ENCODE data around the gene DUS2.
"Not testable (repeated sequence)": the region's sequence is repeated elsewhere in the genome, so short reads cannot be mapped to it uniquely, and the experiment has no call there.

The DUS2 gene

GRCh38 chr16:68022728-68023537 is at the start of gene DUS2, which contains the start of gene DDX28:
TSS of gene DUS2 (plus strand) at chr16:68023284. CDS start at chr16:68038024, 14,740 bp downstream.
TSS of gene DDX28 (minus strand) at chr16:68023232. CDS start at chr16:68023202, 30 bp downstream.
- DNase-seq: peak; percentile 97

DNA sequence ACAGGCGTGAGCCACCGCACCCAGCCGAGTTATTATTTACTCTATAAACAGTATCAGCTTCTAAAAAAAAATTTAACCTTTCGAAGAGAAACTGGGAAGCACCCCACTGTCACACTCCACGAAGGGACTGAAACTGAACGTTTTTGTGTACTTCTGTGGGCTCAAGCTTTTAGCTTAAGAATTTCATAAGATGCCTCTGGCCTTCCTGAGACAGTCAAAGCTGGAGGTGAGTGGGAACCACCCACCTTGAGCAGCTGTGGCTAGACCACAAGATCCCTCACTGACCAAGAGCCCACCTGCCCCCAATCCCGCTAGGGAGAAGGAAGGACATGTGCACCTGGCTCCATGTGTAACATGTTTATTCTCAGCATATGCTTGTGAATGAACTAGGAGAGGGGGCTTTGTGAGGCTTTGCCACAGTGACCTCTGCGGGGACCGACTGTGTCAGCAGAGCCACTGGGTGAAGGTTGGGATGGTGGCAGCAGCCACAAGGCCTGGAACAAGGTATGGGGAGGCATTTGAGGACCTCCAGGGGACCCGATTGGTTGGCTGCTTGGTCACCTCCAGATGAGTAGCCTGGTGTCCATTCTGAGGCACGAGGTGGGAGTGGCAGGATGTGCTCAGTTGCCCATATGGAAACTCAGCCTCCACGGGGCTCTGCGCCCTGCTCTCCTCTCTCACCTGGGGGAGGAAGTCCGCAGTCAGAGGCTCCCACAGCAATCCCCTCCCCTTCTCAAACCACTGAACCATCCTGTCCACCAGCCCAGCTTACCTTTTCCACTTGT is 47.6 kb upstream of the DUS2 start:
- no peak for DNase-seq

DNA sequence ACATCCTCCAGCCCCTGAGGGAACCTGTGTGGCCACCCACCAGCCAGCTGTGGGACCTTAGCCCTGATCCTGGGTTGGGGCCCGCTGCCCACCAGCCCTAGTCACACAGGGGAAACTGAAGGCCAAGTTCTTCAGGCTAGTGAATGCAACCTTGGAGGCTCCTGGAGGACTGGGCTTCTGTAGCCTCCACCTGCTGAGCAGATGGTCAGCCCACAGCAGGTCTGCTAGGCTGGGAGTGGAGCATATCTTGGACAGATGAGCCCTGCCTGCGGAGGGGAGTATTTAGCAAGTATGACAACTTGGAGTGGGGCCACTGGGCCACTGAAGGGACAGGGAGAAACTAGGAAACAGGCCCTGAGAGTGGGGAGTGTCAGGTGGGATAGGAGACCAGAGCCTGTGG is 46.9 kb upstream of the DUS2 start:
- no peak for DNase-seq

GRCh38 chr16:67977005-67977404 is 46.1 kb upstream of the DUS2 start:
- no peak for DNase-seq

- no peak for DNase-seq
These were observed 45.4 kb upstream of the DUS2 start for GRCh38 chr16:67977469-67978227.

GRCh38 chr16:67979955-67980678 is 43.0 kb upstream of the DUS2 start, which contains the start of gene DPEP3:
TSS of gene DPEP3 (minus strand) at chr16:67980499. CDS start at chr16:67980380, 119 bp downstream.
- DNase-seq: no peak

GRCh38 chr16:67982011-67982696 is 40.9 kb upstream of the DUS2 start:
- DNase-seq: no peak

DNA sequence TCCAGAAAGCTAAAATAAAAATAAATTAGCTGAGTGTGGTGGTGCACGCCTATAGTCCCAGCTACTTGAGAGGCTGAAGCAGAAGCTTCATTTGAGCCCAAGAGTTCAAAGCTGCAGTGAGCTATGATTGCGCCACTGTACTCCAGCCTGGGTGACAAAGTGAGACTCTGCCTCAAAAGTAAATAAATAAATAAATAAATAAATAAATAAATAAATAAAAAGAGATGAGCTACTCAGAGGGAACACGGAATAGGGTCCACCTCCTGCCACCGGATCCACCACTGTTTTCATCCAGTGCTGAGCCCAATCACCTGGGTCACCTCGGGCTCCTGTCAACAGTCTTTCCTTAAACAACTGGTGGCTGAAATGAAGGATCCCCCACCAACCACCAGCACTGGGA is 36.1 kb upstream of the DUS2 start:
- no peak for DNase-seq

DNA sequence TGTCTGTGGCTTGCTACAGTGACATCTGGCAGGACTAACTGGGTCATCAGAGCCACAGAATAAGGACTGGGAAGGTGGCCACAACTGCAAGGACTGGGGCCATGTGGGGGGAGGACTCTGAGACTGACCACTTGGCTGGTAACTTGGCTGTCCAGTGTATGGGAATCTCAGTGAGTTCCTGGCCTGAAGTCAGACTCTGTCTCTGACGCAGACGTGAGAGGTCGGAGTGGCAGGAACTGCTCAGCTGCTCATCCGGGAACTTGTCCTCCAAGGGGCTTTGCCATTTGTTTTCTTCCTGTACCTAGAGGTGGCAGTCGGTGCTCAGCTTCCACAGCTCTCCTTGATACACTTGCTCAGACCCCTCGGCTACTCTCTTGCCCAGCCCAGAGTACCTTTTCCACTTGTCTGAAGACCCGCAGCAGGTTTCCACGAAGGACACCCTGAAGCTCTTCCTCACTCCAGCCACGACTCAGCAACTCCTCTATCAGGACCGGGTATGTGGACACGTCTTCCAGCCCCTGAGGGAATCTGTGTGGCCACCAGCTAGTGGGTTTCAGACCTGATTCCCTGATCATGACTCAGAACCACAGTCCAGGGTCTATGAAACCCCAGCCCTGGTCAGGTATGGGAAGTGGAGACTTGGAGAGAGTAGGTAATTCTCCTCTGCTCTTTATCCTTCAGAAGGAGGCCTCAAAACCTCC is 35.5 kb upstream of the DUS2 start:
- no peak for DNase-seq

GRCh38 chr16:67988675-67989074 is 34.4 kb upstream of the DUS2 start:
- DNase-seq: no peak

- no peak for DNase-seq
These were observed 33.6 kb upstream of the DUS2 start for GRCh38 chr16:67989322-67990017.

GRCh38 chr16:67990018-67990386 is 33.1 kb upstream of the DUS2 start:
- DNase-seq: no peak

GRCh38 chr16:67992661-67993206 is 30.4 kb upstream of the DUS2 start:
- DNase-seq: no peak

DNA sequence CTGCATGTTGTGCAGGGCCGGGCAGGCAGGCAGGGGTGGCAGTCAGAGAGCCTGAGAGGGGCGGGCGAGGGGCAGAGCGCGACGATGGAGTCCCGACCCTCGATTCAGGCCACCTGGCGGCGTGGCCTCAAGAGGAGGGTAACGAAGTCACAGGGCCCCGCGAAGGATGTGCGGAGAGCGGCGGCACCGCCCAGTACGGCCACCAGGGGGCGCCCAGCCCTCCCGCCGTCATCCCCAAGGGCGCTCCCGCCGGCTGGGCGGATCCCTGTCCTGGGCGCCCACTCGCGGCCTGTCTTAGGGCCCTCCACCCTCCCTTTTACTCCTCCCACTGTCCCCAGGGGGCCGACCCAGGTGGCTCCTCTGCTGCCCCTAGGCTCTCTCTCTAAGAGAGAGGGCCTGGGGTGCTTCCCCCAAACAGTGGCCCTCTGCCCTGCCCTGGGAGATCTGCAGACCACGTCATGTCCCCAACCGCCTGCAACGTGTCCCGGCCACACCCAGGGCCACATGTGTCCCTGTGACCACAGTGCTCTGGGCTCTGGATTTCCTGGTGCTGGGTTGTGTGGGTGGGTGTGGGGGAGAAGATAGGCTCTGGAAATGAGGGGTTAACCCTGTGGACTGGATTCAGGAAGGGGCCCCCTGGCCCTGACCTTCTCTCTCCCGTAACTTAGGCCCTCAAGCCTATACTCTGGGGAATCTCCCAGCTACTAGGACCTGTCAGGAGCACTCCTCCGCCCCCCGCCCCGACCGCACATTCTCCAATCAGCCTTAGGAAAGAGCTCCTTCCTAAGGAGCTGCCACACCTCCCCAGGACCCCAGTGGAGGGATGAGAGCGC is 29.7 kb upstream of the DUS2 start:
- peak; percentile 88 for DNase-seq

- peak; percentile 26 for DNase-seq
These were observed 29.1 kb upstream of the DUS2 start for GRCh38 chr16:67994040-67994408.

DNA sequence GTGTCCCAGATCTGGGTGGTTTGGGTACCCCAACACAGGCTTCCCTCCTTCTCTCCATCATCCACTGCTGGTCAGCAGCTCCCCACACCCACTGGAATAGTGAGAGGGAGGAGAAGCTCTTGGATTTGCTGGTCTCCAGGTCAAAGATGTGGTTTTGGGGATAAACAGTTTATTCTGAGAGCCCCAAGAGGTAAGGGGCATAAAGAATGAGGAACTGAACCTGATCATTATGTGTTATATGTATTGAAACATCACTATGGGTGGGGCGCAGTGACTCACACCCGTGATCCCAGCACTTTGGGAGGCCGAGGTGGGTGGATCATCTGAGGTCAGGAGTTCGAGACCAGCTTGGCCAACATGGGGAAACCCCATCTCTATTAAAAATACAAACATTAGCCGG is 27.7 kb upstream of the DUS2 start:
- peak; percentile 24 for DNase-seq

DNA sequence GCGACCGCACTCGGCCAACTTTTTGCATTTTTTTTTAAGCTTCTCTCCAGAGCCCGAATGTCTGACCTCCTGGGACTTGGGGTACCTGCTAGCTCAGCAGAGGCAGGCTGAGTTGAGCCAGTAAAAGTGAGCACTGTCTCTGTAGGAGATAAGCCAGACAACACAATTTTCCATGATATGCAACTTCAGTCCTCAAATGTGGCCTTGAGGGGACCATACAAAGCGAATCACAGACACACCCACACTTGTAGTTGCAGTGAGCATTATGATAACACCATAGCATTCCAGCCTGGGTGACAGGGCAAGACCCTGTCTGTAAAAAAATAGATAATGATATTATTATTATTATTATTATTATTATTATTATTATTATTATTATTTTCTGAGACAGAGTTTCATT is 26.4 kb upstream of the DUS2 start:
- DNase-seq: no peak

GRCh38 chr16:67998231-67998778 is 24.8 kb upstream of the DUS2 start:
- not testable (repeated sequence) for DNase-seq
